H9 (cell line): ENCODE data around the gene HCST. TPM values are rescaled to one million over a fixed set of nuclear protein-coding genes. Genes with fewer than 3 reads are reported as not detected.

Experiments used
- DNase-seq: peaks from one replicate; pipeline ENCODE4 v3.0.0-alpha.2; 2017
- H2AFZ ChIP-seq: one replicate; pipeline ENCODE4 v1.6.1; 2013; ENCODE audit warnings: mild to moderate bottlenecking, low read length, control low read depth, moderate library complexity
- H2AK5ac ChIP-seq: 2 replicates; pipeline ENCODE4 v1.6.1; 2013; ENCODE audit warnings: low read length, control low read depth, mixed read lengths; ENCODE audit not compliant: insufficient read length
- H2BK120ac ChIP-seq: one replicate; pipeline ENCODE4 v1.6.1; 2013; ENCODE audit warnings: low read depth, mild to moderate bottlenecking, low read length, control low read depth, inconsistent platforms; ENCODE audit not compliant: poor library complexity, severe bottlenecking
- H2BK12ac ChIP-seq: 2 replicates; pipeline ENCODE4 v1.6.1; 2013; ENCODE audit warnings: low read length, control low read depth, mixed read lengths, low read depth; ENCODE audit not compliant: insufficient read length
- H2BK15ac ChIP-seq: 2 replicates; pipeline ENCODE4 v1.6.1; 2013; ENCODE audit warnings: low read depth, low read length, control low read depth
- H2BK20ac ChIP-seq: one replicate; pipeline ENCODE4 v1.6.1; 2013; ENCODE audit warnings: low read depth, mild to moderate bottlenecking, low read length, control low read depth, inconsistent platforms; ENCODE audit not compliant: poor library complexity, severe bottlenecking
- H2BK5ac ChIP-seq: 2 replicates; pipeline ENCODE4 v1.6.1; 2013; ENCODE audit warnings: low read length, control low read depth, mixed read lengths; ENCODE audit not compliant: insufficient read length
- H3K14ac ChIP-seq: 2 replicates; pipeline ENCODE4 v1.6.1; 2013; ENCODE audit warnings: low read length, control low read depth; ENCODE audit not compliant: insufficient read depth
- H3K18ac ChIP-seq: 2 replicates; pipeline ENCODE4 v1.6.1; 2013; ENCODE audit warnings: low read depth, mild to moderate bottlenecking, mixed read lengths, low read length, control low read depth; ENCODE audit not compliant: insufficient read length
- H3K23ac ChIP-seq: 2 replicates; pipeline ENCODE4 v1.6.1; 2013; ENCODE audit warnings: low read length, control low read depth, mixed read lengths, low read depth; ENCODE audit not compliant: insufficient read length
- H3K23me2 ChIP-seq: 2 replicates; pipeline ENCODE4 v1.6.1; 2013; ENCODE audit warnings: low read depth, mild to moderate bottlenecking, mixed read lengths, low read length, control low read depth; ENCODE audit not compliant: insufficient read length, poor library complexity, severe bottlenecking
- H3K27ac ChIP-seq: 2 replicates; pipeline ENCODE4 v1.5.1; 2013; ENCODE audit warnings: low read length, control low read depth, mixed read lengths, low read depth; ENCODE audit not compliant: insufficient read length
- H3K27me3 ChIP-seq: 2 replicates; pipeline ENCODE4 v1.6.1; 2013; ENCODE audit warnings: low read length, control low read depth, inconsistent platforms; ENCODE audit not compliant: insufficient read depth
- H3K4ac ChIP-seq: 2 replicates; pipeline ENCODE4 v1.6.1; 2013; ENCODE audit warnings: low read depth, mild to moderate bottlenecking, control low read depth, inconsistent platforms, low read length, moderate library complexity
- H3K4me1 ChIP-seq: 2 replicates; pipeline ENCODE4 v1.6.1; 2013; ENCODE audit warnings: low read length, control low read depth, inconsistent platforms; ENCODE audit not compliant: insufficient read depth
- H3K4me2 ChIP-seq: 2 replicates; pipeline ENCODE4 v1.6.1; 2013; ENCODE audit warnings: low read length, control low read depth, mixed read lengths; ENCODE audit not compliant: insufficient read length, insufficient read depth
- H3K56ac ChIP-seq: 2 replicates; pipeline ENCODE4 v1.6.1; 2013; ENCODE audit warnings: low read depth, mild to moderate bottlenecking, mixed read lengths, low read length, control low read depth; ENCODE audit not compliant: insufficient read length
- H3K79me1 ChIP-seq: 2 replicates; pipeline ENCODE4 v1.6.1; 2013; ENCODE audit warnings: low read depth, mild to moderate bottlenecking, moderate library complexity, low read length, control low read depth, inconsistent platforms; ENCODE audit not compliant: insufficient read depth, poor library complexity, severe bottlenecking
- H3K79me2 ChIP-seq: 2 replicates; pipeline ENCODE4 v1.6.1; 2013; ENCODE audit warnings: low read length, control low read depth, inconsistent platforms; ENCODE audit not compliant: insufficient read depth
- H3K9ac ChIP-seq: 2 replicates; pipeline ENCODE4 v1.6.1; 2013; ENCODE audit warnings: low read length, control low read depth, mixed read lengths; ENCODE audit not compliant: insufficient read length; ENCODE audit errors: extremely low read depth
- H3K9me3 ChIP-seq: one replicate; pipeline ENCODE4 v1.6.1; 2013; ENCODE audit warnings: low read depth, low read length, inconsistent platforms; ENCODE audit not compliant: control insufficient read depth
- H3T11ph ChIP-seq: one replicate; pipeline ENCODE4 v1.6.1; 2013; ENCODE audit warnings: mild to moderate bottlenecking, low read length, control low read depth, inconsistent platforms
- H4K20me1 ChIP-seq: one replicate; pipeline ENCODE4 v1.6.1; 2013; ENCODE audit not compliant: control insufficient read depth, insufficient read length, insufficient read depth
- H4K5ac ChIP-seq: 2 replicates; pipeline ENCODE4 v1.6.1; 2013; ENCODE audit warnings: low read depth, mild to moderate bottlenecking, mixed read lengths, low read length, control low read depth; ENCODE audit not compliant: insufficient read length
- H4K8ac ChIP-seq: replicated peaks from 2 replicates; pipeline ENCODE4 v1.6.1; 2013; ENCODE audit warnings: low read length, control low read depth, mixed read lengths, low read depth; ENCODE audit not compliant: insufficient read length
- H4K91ac ChIP-seq: 2 replicates; pipeline ENCODE4 v1.6.1; 2013; ENCODE audit warnings: low read depth, mild to moderate bottlenecking, moderate library complexity, mixed read lengths, low read length, control low read depth; ENCODE audit not compliant: insufficient read length
- H3K27ac Mint-ChIP-seq, 3 experiments: 2 replicates in 2 of 3; 3 replicates in 1 of 3; pipeline ENCODE4 v1.8.0; 2020 to 2021; ENCODE audit warnings: mixed read lengths in 3 of 3, mild to moderate bottlenecking in 1 of 3, moderate library complexity in 1 of 3
- H3K27me3 Mint-ChIP-seq: 2 replicates; pipeline ENCODE4 v1.8.0; 2021; ENCODE audit warnings: low read depth, mild to moderate bottlenecking, moderate library complexity, mixed read lengths
- H3K36me3 Mint-ChIP-seq, 3 experiments: 2 replicates in 2 of 3; 3 replicates in 1 of 3; pipeline ENCODE4 v1.8.0; 2020 to 2021; ENCODE audit warnings: low read depth in 3 of 3, mixed read lengths in 3 of 3; ENCODE audit not compliant: insufficient read depth in 1 of 3
- H3K4me1 Mint-ChIP-seq, 2 experiments: 2 replicates each; pipeline ENCODE4 v1.8.0; 2020; ENCODE audit warnings: mixed read lengths in 2 of 2
- H3K4me3 Mint-ChIP-seq, 2 experiments: 2 replicates in 1 of 2; 3 replicates in 1 of 2; pipeline ENCODE4 v1.8.0; 2020 to 2021; ENCODE audit warnings: mild to moderate bottlenecking in 2 of 2, mixed read lengths in 2 of 2, moderate library complexity in 1 of 2
- H3K9me3 Mint-ChIP-seq, 2 experiments: 2 replicates in 1 of 2; 3 replicates in 1 of 2; pipeline ENCODE4 v1.8.0; 2020; ENCODE audit warnings: mild to moderate bottlenecking in 2 of 2, mixed read lengths in 2 of 2, moderate library complexity in 1 of 2
- WGBS: extraction: QIAGEN DNeasy Blood & Tissue Kit; methylation state at CpG from one replicate; pipeline ENCODE4 v1.1.7; 2013; ENCODE audit warnings: missing lambda C conversion rate, low lambda C conversion rate, mixed read lengths; ENCODE audit not compliant: insufficient read length; ENCODE audit errors: extremely low coverage; 5-methylcytosine and 5-hydroxymethylcytosine counted together
- total RNA-seq: library from RNA; stranded (reverse); gene quantifications from 2 replicates; pipeline ENCODE4 v1.2.1, GENCODE V29; 2021
- TF ChIP-seq, protein P1 (sequence below): fragments of 200-600 bp; sonication (generic); conservative IDR thresholded peaks from 3 replicates; pipeline ENCODE4 v1.8.0; 2021; ENCODE audit warnings: antibody characterized with exemption, mild to moderate bottlenecking

Gene HCST
- total RNA-seq, 1 experiment from 2014 or later: 0.68 TPM

GRCh38 chr19:35889370-35890112 is 12.8 kb upstream of the HCST start:
- TF ChIP-seq, protein P1, sequence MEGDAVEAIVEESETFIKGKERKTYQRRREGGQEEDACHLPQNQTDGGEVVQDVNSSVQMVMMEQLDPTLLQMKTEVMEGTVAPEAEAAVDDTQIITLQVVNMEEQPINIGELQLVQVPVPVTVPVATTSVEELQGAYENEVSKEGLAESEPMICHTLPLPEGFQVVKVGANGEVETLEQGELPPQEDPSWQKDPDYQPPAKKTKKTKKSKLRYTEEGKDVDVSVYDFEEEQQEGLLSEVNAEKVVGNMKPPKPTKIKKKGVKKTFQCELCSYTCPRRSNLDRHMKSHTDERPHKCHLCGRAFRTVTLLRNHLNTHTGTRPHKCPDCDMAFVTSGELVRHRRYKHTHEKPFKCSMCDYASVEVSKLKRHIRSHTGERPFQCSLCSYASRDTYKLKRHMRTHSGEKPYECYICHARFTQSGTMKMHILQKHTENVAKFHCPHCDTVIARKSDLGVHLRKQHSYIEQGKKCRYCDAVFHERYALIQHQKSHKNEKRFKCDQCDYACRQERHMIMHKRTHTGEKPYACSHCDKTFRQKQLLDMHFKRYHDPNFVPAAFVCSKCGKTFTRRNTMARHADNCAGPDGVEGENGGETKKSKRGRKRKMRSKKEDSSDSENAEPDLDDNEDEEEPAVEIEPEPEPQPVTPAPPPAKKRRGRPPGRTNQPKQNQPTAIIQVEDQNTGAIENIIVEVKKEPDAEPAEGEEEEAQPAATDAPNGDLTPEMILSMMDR: no peak
- Histone ChIP-seq H3K23me2 (no peaks in the 10 kb centered on the region), H3K56ac (no peak overlapping the region), H4K20me1 (no peaks in the 10 kb centered on the region), H4K5ac (no peak overlapping the region), H2BK20ac (no peak overlapping the region), H2AFZ (no peak overlapping the region), H2BK5ac (no peak overlapping the region), H2BK12ac (no peak overlapping the region), H4K8ac (no peak overlapping the region), H3K23ac (no peak overlapping the region), H3K9me3 (no peaks in the 10 kb centered on the region), H3K27me3 (no peaks in the 10 kb centered on the region), H2AK5ac (no peak overlapping the region), H2BK120ac (no peak overlapping the region), H3K18ac (no peak overlapping the region), H3K4ac (no peak overlapping the region), H2BK15ac (no peak overlapping the region), H3K79me1 (no peaks in the 10 kb centered on the region), H3K4me1 (no peaks in the 10 kb centered on the region), H3K27ac (no peak overlapping the region), H3K79me2 (no peaks in the 10 kb centered on the region), H4K91ac (no peak overlapping the region), H3T11ph (no peak overlapping the region), H3K14ac (no peak overlapping the region), H3K9ac (no peak overlapping the region), H3K4me2 (no peak overlapping the region)
- Mint-ChIP-seq H3K27ac (no peak overlapping the region), H3K36me3 (peaks cover 36 to 68% (median 62%) of the 10 kb centered on the region in 3 experiments), H3K9me3 (no peaks in the 10 kb centered on the region), H3K27me3 (no peaks in the 10 kb centered on the region), H3K4me1 (no peaks in the 10 kb centered on the region), H3K4me3 (no peak overlapping the region)
- no CpG with 5 or more reads among the region's 18 CpGs for WGBS
- no peak for DNase-seq
